Measurements from ENCODE around the gene OLFM2.

The OLFM2 gene

GRCh38 chr19:9883231-9883758, 53.0 kb downstream of the OLFM2 start:
- no peaks in the 10 kb centered on the region for H3K9me3 ChIP-seq (ENCODE audit: insufficient read depth, low read length)
- TF ChIP-seq CTCF (IDR thresholded peaks at IDR 0.05; ENCODE audit: low read depth, low read length) (no peak), EZH2phosphoT487 (IDR thresholded peaks at IDR 0.05; ENCODE audit: low read depth) (no peak)
- no peak overlapping the region for H3K27ac ChIP-seq (ENCODE audit: low read length)
- H3K4me1 ChIP-seq (ENCODE audit: low read length), result no peaks in the 10 kb centered on the region
- no peak overlapping the region for H3K9ac ChIP-seq (ENCODE audit: low read length)
- H3K36me3 ChIP-seq (replicated peaks; ENCODE audit: low read depth, low read length), result no peaks in the 10 kb centered on the region
- H3K27me3 ChIP-seq (ENCODE audit: low read depth, low read length), result peaks cover 14% of the 10 kb centered on the region
- H3K4me3 ChIP-seq (ENCODE audit: low read length), result no peak overlapping the region
- no peak overlapping the region for H3K4me2 ChIP-seq (ENCODE audit: low read length)
- no peaks in the 10 kb centered on the region for H3K79me2 ChIP-seq (ENCODE audit: low read length)
- no peaks in the 10 kb centered on the region for H4K20me1 ChIP-seq (ENCODE audit: insufficient read depth, low read length)
- no peak overlapping the region for H2AFZ ChIP-seq (ENCODE audit: low read depth, low read length)

- TF ChIP-seq CTCF (IDR thresholded peaks at IDR 0.05; ENCODE audit: low read depth, low read length) (no peak), EZH2phosphoT487 (IDR thresholded peaks at IDR 0.05; ENCODE audit: low read depth) (no peak)
- H3K9ac ChIP-seq (ENCODE audit: low read length), result no peak overlapping the region
- H3K27me3 ChIP-seq (ENCODE audit: low read depth, low read length), result peaks cover 10% of the 10 kb centered on the region
- H4K20me1 ChIP-seq (ENCODE audit: insufficient read depth, low read length), result no peaks in the 10 kb centered on the region
- H3K4me2 ChIP-seq (ENCODE audit: low read length), result no peak overlapping the region
- no peaks in the 10 kb centered on the region for H3K36me3 ChIP-seq (replicated peaks; ENCODE audit: low read depth, low read length)
- H3K4me1 ChIP-seq (ENCODE audit: low read length), result peaks cover 4% of the 10 kb centered on the region; the same call in 1 of the 2 replicates
- no peak overlapping the region for H3K27ac ChIP-seq (ENCODE audit: low read length)
- H3K79me2 ChIP-seq (ENCODE audit: low read length), result no peaks in the 10 kb centered on the region
- no peaks in the 10 kb centered on the region for H3K9me3 ChIP-seq (ENCODE audit: insufficient read depth, low read length)
- no peak overlapping the region for H2AFZ ChIP-seq (ENCODE audit: low read depth, low read length)
- H3K4me3 ChIP-seq (ENCODE audit: low read length), result no peak overlapping the region
Measured at GRCh38 chr19:9881720-9882119, 54.6 kb downstream of the OLFM2 start.

- Histone ChIP-seq H3K27me3 (ENCODE audit: low read depth, low read length) (peaks cover 12% of the 10 kb centered on the region), H3K4me3 (ENCODE audit: low read length) (no peak overlapping the region)
Measured at GRCh38 chr19:9878511-9879196, 57.7 kb downstream of the OLFM2 start.

More at GRCh38 chr19:9878511-9879196, 57.7 kb downstream of the OLFM2 start:
- H3K4me2 ChIP-seq (ENCODE audit: low read length), result no peak overlapping the region
- TF ChIP-seq CTCF (IDR thresholded peaks at IDR 0.05; ENCODE audit: low read depth, low read length), result no peak
- no peak for TF ChIP-seq EZH2phosphoT487 (IDR thresholded peaks at IDR 0.05; ENCODE audit: low read depth)
- H3K79me2 ChIP-seq (ENCODE audit: low read length), result no peaks in the 10 kb centered on the region
- no peaks in the 10 kb centered on the region for H3K9me3 ChIP-seq (ENCODE audit: insufficient read depth, low read length)
- H3K4me1 ChIP-seq (ENCODE audit: low read length), result peaks cover 4% of the 10 kb centered on the region; the same call in 1 of the 2 replicates
- no peaks in the 10 kb centered on the region for H4K20me1 ChIP-seq (ENCODE audit: insufficient read depth, low read length)
- H2AFZ ChIP-seq (ENCODE audit: low read depth, low read length), result no peak overlapping the region
- H3K27ac ChIP-seq (ENCODE audit: low read length), result no peak overlapping the region
- H3K9ac ChIP-seq (ENCODE audit: low read length), result no peak overlapping the region
- no peaks in the 10 kb centered on the region for H3K36me3 ChIP-seq (replicated peaks; ENCODE audit: low read depth, low read length)
